Neuronal stem cell (in vitro differentiated cells): ENCODE data around the gene MACROD2.

Experiments used
- DNase-seq: peaks from one replicate; pipeline ENCODE4 v3.0.0-alpha.2; 2013; ENCODE audit warnings: low spot score
- H2AFZ ChIP-seq: one replicate; pipeline ENCODE4 v1.6.1; 2013; ENCODE audit warnings: mild to moderate bottlenecking, low read length, inconsistent platforms
- H2AK5ac ChIP-seq: 2 replicates; pipeline ENCODE4 v1.6.1; 2013; ENCODE audit warnings: low read depth, mild to moderate bottlenecking, inconsistent platforms, low read length, moderate library complexity, mixed read lengths
- H2BK120ac ChIP-seq: 2 replicates; pipeline ENCODE4 v1.6.1; 2013; ENCODE audit warnings: low read depth, mild to moderate bottlenecking, inconsistent platforms, low read length, moderate library complexity, mixed read lengths
- H2BK12ac ChIP-seq: one replicate; pipeline ENCODE4 v1.6.1; 2013; ENCODE audit warnings: low read length, inconsistent platforms
- H2BK15ac ChIP-seq: 2 replicates; pipeline ENCODE4 v1.6.1; 2013; ENCODE audit warnings: mild to moderate bottlenecking, low read length, inconsistent platforms, mixed read lengths
- H2BK5ac ChIP-seq: one replicate; pipeline ENCODE4 v1.6.1; 2013; ENCODE audit warnings: inconsistent platforms, mild to moderate bottlenecking, low read length, moderate library complexity
- H3K14ac ChIP-seq: one replicate; pipeline ENCODE4 v1.6.1; 2013; ENCODE audit warnings: low read length, inconsistent platforms
- H3K18ac ChIP-seq: 2 replicates; pipeline ENCODE4 v1.6.1; 2013; ENCODE audit warnings: low read length, inconsistent platforms
- H3K23ac ChIP-seq: 2 replicates; pipeline ENCODE4 v1.6.1; 2013; ENCODE audit warnings: low read depth, mild to moderate bottlenecking, mixed read lengths, low read length, inconsistent platforms; ENCODE audit not compliant: poor library complexity
- H3K27ac ChIP-seq: replicated peaks from 3 replicates; pipeline ENCODE4 v1.5.1; 2013; ENCODE audit warnings: low read length, inconsistent platforms
- H3K27me3 ChIP-seq, 3 experiments: 2 replicates each; pipeline ENCODE4 v1.6.1; 2013; ENCODE audit warnings: low read length in 3 of 3, mild to moderate bottlenecking in 2 of 3, inconsistent platforms in 1 of 3, low read depth in 1 of 3, mixed read lengths in 1 of 3, moderate library complexity in 1 of 3; ENCODE audit not compliant: control insufficient read depth in 3 of 3, insufficient read depth in 3 of 3
- H3K36me3 ChIP-seq, 2 donors: replicated peaks in 1 of 2; 2 replicates each; pipeline ENCODE4 v1.6.1; 2013; ENCODE audit warnings: low read length in 2 of 2; ENCODE audit not compliant: control insufficient read depth in 2 of 2, insufficient read depth in 2 of 2
- H3K4ac ChIP-seq: 2 replicates; pipeline ENCODE4 v1.6.1; 2013; ENCODE audit warnings: inconsistent platforms, mild to moderate bottlenecking, low read length, moderate library complexity
- H3K4me1 ChIP-seq, 2 donors: 1 replicate in 1 of 2; 2 replicates in 1 of 2; pipeline ENCODE4 v1.6.1; 2013; ENCODE audit warnings: low read length in 2 of 2, low read depth in 1 of 2; ENCODE audit not compliant: control insufficient read depth in 2 of 2, insufficient read depth in 1 of 2
- H3K4me2 ChIP-seq: one replicate; pipeline ENCODE4 v1.6.1; 2013; ENCODE audit warnings: mild to moderate bottlenecking, low read length, inconsistent platforms; ENCODE audit not compliant: insufficient read depth, poor library complexity, severe bottlenecking
- H3K4me3 ChIP-seq, 2 donors: 2 replicates each; pipeline ENCODE4 v1.5.1; 2013; ENCODE audit warnings: low read length in 2 of 2, mild to moderate bottlenecking in 2 of 2, inconsistent platforms in 1 of 2, moderate library complexity in 1 of 2
- H3K79me1 ChIP-seq: one replicate; pipeline ENCODE4 v1.6.1; 2013; ENCODE audit warnings: low read depth, mild to moderate bottlenecking, inconsistent platforms, low read length, moderate library complexity
- H3K9ac ChIP-seq: one replicate; pipeline ENCODE4 v1.6.1; 2013; ENCODE audit warnings: mild to moderate bottlenecking, low read depth, low read length, inconsistent platforms; ENCODE audit not compliant: poor library complexity
- H3K9me3 ChIP-seq, 2 donors: replicated peaks in 1 of 2; 2 replicates each; pipeline versions ENCODE3 to v1.6.1; 2013; ENCODE audit warnings: low read length in 2 of 2, mild to moderate bottlenecking in 2 of 2, inconsistent platforms in 1 of 2, low read depth in 1 of 2, mixed read lengths in 1 of 2, moderate library complexity in 1 of 2; ENCODE audit not compliant: control insufficient read depth in 2 of 2, insufficient read depth in 1 of 2
- H4K8ac ChIP-seq: one replicate; pipeline ENCODE4 v1.6.1; 2013; ENCODE audit warnings: low read depth, mild to moderate bottlenecking, inconsistent platforms, low read length, moderate library complexity
- H4K91ac ChIP-seq: one replicate; pipeline ENCODE4 v1.6.1; 2013; ENCODE audit warnings: low read length, low read depth, mild to moderate bottlenecking, inconsistent platforms; ENCODE audit not compliant: poor library complexity
- WGBS, 2 donors: extraction: QIAGEN DNeasy Blood & Tissue Kit; methylation state at CpG; one replicate each; pipeline ENCODE4 v1.1.7; 2013; ENCODE audit warnings: missing lambda C conversion rate in 2 of 2, mixed read lengths in 1 of 2; ENCODE audit not compliant: insufficient read length in 2 of 2, insufficient replicate concordance in 1 of 2; ENCODE audit errors: extremely low coverage in 2 of 2; 5-methylcytosine and 5-hydroxymethylcytosine counted together

MACROD2 gene

GRCh38 chr20:14553774-14554534, 558.6 kb downstream of the MACROD2 start:
- Histone ChIP-seq H3K79me1 (no peaks in the 10 kb centered on the region), H3K23ac (no peak overlapping the region), H2BK5ac (no peak overlapping the region), H4K8ac (no peak overlapping the region), H4K91ac (no peak overlapping the region), H3K9ac (no peak overlapping the region), H3K4me2 (no peak overlapping the region), H2AFZ (no peak overlapping the region), H2BK15ac (no peak overlapping the region), H3K4me3 (no peak overlapping the region), H3K4ac (no peak overlapping the region), H3K27ac (no peak overlapping the region), H3K18ac (no peak overlapping the region), H2BK120ac (no peak overlapping the region), H3K4me1 (no peaks in the 10 kb centered on the region), H3K14ac (no peak overlapping the region), H3K9me3 (peaks cover 0 to 3% of the 10 kb centered on the region in 2 donors), H2BK12ac (no peak overlapping the region), H3K36me3 (no peaks in the 10 kb centered on the region), H2AK5ac (no peak overlapping the region), H3K27me3 (no peaks in the 10 kb centered on the region)
- WGBS, 2 donors: no CpG with 5 or more reads among the region's 6 CpGs
- DNase-seq: no peak

- no peak overlapping the region for H3K4me2 ChIP-seq
- no peak overlapping the region for H2BK12ac ChIP-seq
- H3K14ac ChIP-seq: no peak overlapping the region
- no peak overlapping the region for H3K4ac ChIP-seq
- H3K9ac ChIP-seq: no peak overlapping the region
- DNase-seq: no peak
- no peaks in the 10 kb centered on the region for H3K27me3 ChIP-seq
- no peaks in the 10 kb centered on the region for H3K79me1 ChIP-seq
- H3K23ac ChIP-seq: no peak overlapping the region
- no peak overlapping the region for H2AFZ ChIP-seq
- H3K9me3 ChIP-seq: peaks cover 0 to 3% of the 10 kb centered on the region in 2 donors
- no peak overlapping the region for H3K4me3 ChIP-seq
- H3K27ac ChIP-seq: no peak overlapping the region
- no peak overlapping the region for H2BK5ac ChIP-seq
- no peak overlapping the region for H4K8ac ChIP-seq
- H4K91ac ChIP-seq: no peak overlapping the region
- H3K4me1 ChIP-seq: no peaks in the 10 kb centered on the region
- no peaks in the 10 kb centered on the region for H3K36me3 ChIP-seq
- H2BK15ac ChIP-seq: no peak overlapping the region
- H2BK120ac ChIP-seq: no peak overlapping the region
- WGBS, 2 donors: no CpG with 5 or more reads among the region's 3 CpGs
- H2AK5ac ChIP-seq: no peak overlapping the region
- H3K18ac ChIP-seq: no peak overlapping the region
These were observed 560.4 kb downstream of the MACROD2 start for GRCh38 chr20:14555676-14556075.

- no peak overlapping the region for H2BK120ac ChIP-seq
- H3K27me3 ChIP-seq: no peaks in the 10 kb centered on the region
- no peaks in the 10 kb centered on the region for H3K36me3 ChIP-seq
- no peak overlapping the region for H2BK12ac ChIP-seq
- no peak overlapping the region for H3K14ac ChIP-seq
- no peaks in the 10 kb centered on the region for H3K79me1 ChIP-seq
- H2BK15ac ChIP-seq: no peak overlapping the region
- H3K27ac ChIP-seq: no peak overlapping the region
- H3K4me1 ChIP-seq: no peaks in the 10 kb centered on the region
- DNase-seq: no peak
- H3K4me3 ChIP-seq: no peak overlapping the region
- no peak overlapping the region for H3K4ac ChIP-seq
- no peak overlapping the region for H3K23ac ChIP-seq
- H2AFZ ChIP-seq: no peak overlapping the region
- H4K91ac ChIP-seq: no peak overlapping the region
- H2BK5ac ChIP-seq: no peak overlapping the region
- WGBS, 2 donors: no CpG with 5 or more reads among the region's 2 CpGs
- no peak overlapping the region for H3K4me2 ChIP-seq
- no peak overlapping the region for H3K9ac ChIP-seq
- no peak overlapping the region for H4K8ac ChIP-seq
- no peak overlapping the region for H3K18ac ChIP-seq
- peaks cover 0 to 3% of the 10 kb centered on the region in 2 donors for H3K9me3 ChIP-seq
- no peak overlapping the region for H2AK5ac ChIP-seq
These were observed 560.9 kb downstream of the MACROD2 start for GRCh38 chr20:14556206-14556605.

GRCh38 chr20:14559612-14560011, 564.3 kb downstream of the MACROD2 start:
- Histone ChIP-seq H2AFZ (peak overlapping the region; percentile 16), H3K9me3 (peaks cover 3 to 4% of the 10 kb centered on the region in 2 donors), H3K9ac (no peak overlapping the region), H2AK5ac (no peak overlapping the region), H3K79me1 (no peaks in the 10 kb centered on the region), H2BK5ac (no peak overlapping the region), H3K27me3 (no peaks in the 10 kb centered on the region), H3K18ac (no peak overlapping the region), H3K4me1 (no peaks in the 10 kb centered on the region), H4K8ac (no peak overlapping the region), H3K27ac (no peak overlapping the region), H3K4me2 (no peak overlapping the region), H2BK15ac (no peak overlapping the region), H3K4me3 (no peak overlapping the region), H3K4ac (no peak overlapping the region), H2BK12ac (no peak overlapping the region), H4K91ac (no peak overlapping the region), H3K23ac (no peak overlapping the region), H2BK120ac (no peak overlapping the region), H3K36me3 (no peaks in the 10 kb centered on the region), H3K14ac (no peak overlapping the region)
- DNase-seq: no peak
- no CpG with 5 or more reads among the region's 1 CpG for WGBS, 2 donors
